Mononuclear cell (primary cell): Measurements from ENCODE around the gene PTPN13. TPM values are rescaled to one million over a fixed set of nuclear protein-coding genes. Genes with fewer than 3 reads are reported as not detected.

Experiments
- H3K27me3 ChIP-seq: 2 replicates; pipeline ENCODE4 v1.6.0; 2011; ENCODE audit warnings: low read length, control low read depth; ENCODE audit not compliant: insufficient read depth
- H3K4me1 ChIP-seq: 2 replicates; pipeline ENCODE4 v1.5.1; 2011; ENCODE audit warnings: mild to moderate bottlenecking, low read length, control low read depth; ENCODE audit not compliant: insufficient read depth
- H3K4me3 ChIP-seq: 2 replicates; pipeline ENCODE4 v1.5.1; 2011; ENCODE audit warnings: mild to moderate bottlenecking, low read length, moderate library complexity
- H3K9me3 ChIP-seq: 2 replicates; pipeline ENCODE4 v1.5.1; 2011; ENCODE audit warnings: low read depth, mild to moderate bottlenecking, control low read depth, low read length
- total RNA-seq: library from RNA; depleted of rRNA; stranded (reverse); fragments of >200 nt; gene quantifications from one replicate; pipeline ENCODE4 v1.2.3, GENCODE V29; 2012

The PTPN13 gene
- total RNA-seq, 1 donor = 2.2 TPM

DNA sequence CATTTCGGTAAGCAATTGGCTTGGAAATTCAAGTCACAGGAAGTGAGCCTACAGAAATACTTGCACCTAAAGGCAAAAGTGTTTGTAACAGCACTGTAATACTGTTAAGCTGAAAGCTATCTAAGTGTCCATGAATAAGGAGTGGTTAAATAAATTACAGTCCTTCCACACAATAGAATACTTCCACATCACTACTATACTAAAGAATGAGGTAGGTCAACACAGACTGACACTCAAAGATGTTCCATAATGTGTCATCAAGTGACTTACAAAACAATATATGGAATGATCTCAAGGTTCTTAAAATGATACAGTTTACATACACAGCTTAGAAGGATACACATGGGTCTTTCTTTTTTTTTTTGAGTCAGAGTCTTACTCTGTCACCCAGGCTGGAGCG is 228.0 kb downstream of the PTPN13 start:
- Histone ChIP-seq H3K27me3 (no peaks in the 10 kb centered on the region), H3K9me3 (no peaks in the 10 kb centered on the region), H3K4me1 (no peaks in the 10 kb centered on the region), H3K4me3 (no peak overlapping the region)

DNA sequence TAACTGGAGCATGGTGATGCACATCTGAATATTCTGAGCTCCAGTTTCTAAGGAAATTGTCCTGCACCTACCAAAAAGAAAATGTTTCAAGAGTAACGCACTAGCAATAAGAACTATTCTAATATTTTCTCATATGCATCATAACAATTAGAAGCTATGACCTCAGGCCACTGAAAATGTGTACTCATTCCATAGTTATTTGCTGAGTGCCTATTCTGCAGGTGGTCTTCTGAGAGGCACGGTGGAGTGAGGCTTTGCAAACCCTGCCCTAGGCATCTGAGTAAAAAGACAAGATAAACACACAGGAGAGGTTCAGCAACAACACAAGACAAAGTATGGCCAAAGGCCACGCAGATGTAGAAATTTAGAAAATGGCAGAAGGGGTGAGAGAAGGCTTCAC is 231.4 kb downstream of the PTPN13 start:
- H3K4me3 ChIP-seq = no peak overlapping the region
- no peaks in the 10 kb centered on the region for H3K9me3 ChIP-seq
- no peaks in the 10 kb centered on the region for H3K27me3 ChIP-seq
- no peaks in the 10 kb centered on the region for H3K4me1 ChIP-seq

DNA sequence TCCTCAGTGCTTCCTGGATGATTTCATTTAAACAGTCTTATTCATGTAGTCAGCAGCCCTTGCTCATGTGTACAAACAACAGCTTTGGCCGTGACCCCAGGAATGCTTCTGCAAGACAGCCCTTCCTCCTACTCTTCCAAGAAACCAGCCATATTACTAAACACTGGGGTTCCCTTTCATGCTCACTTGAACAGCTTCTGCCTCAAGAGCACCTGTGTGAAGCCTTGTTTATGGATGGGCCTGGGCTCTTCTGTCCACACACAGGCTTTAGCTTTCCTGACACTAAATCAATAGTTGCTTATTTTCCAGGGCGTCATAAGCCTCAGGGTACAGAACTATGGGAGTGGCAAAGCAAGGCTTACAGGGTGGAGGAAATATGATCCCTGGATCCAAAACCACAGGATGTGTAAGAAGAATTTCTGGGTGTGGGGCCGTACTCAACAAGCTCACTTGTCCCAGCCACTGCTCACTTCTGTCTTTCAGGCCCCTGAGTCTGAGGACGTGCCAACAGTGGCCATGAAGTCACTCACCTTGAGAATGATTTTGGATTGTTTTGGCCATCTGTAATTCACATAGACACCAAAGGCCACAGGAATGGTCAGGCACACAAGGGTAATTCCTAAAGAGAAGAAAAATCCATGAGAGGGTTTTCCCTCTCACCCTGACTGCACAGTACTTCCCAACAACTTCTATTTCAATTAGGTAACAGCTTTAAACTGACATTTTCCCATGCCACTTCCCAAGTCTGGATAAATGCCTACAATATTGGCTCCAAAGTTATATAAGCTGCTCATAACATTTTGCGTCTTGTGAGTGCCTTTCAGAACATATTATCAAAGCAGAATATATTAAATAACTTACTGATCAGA is 237.4 kb downstream of the PTPN13 start:
- no peak overlapping the region for H3K4me3 ChIP-seq
- no peaks in the 10 kb centered on the region for H3K9me3 ChIP-seq
- no peaks in the 10 kb centered on the region for H3K27me3 ChIP-seq
- H3K4me1 ChIP-seq = no peaks in the 10 kb centered on the region

DNA sequence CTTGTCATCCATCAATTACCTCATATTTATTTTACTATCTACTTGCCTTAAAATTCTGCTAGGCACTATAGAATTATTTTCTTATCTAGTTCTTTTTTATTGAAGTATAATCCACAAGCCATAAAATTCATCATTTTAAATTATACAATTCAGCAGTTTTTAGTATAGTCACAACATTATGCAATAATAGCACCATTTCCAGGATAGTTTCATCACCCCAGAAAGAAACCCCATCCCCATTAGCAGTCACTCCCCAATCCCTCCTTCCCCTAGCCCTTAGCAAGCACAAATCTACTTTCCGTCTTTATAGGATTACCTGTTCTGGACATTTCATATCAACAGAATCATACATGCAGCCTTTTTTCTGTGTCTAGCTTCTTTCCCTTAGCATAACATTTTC is 239.5 kb downstream of the PTPN13 start:
- no peaks in the 10 kb centered on the region for H3K4me1 ChIP-seq
- no peaks in the 10 kb centered on the region for H3K9me3 ChIP-seq
- H3K4me3 ChIP-seq = no peak overlapping the region
- H3K27me3 ChIP-seq = no peaks in the 10 kb centered on the region

DNA sequence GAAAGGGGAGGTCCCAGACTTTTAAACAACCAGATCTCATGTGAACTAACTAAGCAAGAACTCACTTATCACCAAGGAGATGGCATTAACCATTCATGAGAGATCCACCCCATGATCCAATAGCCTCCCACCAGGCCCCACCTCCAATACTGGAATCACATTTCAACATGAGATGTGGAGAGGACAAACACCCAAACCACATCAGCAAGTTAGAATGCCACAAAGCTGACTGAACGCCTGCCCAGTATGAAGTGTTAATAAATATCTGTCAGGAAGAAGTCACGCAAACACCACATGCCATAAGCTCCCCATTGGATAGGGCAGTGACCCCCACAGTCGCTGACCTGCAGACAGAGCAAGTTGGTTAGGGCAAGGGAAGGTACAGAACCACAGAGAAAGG is 240.8 kb downstream of the PTPN13 start:
- no peaks in the 10 kb centered on the region for H3K9me3 ChIP-seq
- no peaks in the 10 kb centered on the region for H3K27me3 ChIP-seq
- H3K4me3 ChIP-seq = no peak overlapping the region
- H3K4me1 ChIP-seq = no peaks in the 10 kb centered on the region

DNA sequence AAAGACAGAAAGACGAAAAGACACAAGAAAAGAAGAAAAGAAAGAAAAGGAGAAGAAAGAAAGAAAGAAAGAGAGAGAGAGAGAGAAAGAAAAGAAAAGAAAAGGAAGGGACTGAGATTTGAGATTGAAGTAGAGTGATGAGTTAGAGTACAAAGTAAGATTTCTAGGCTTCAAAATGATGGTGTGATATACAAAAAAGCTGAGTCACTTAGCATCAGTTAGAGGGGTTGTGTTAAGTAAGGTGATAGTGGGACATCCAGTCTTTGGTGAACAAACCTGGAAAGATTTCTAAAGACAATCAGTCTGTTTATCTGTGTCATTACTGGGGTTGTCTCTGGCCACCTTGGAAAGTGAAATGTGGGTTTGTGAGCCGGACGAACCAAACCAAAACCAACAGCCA is 241.6 kb downstream of the PTPN13 start:
- Histone ChIP-seq H3K9me3 (no peaks in the 10 kb centered on the region), H3K4me3 (no peak overlapping the region), H3K27me3 (no peaks in the 10 kb centered on the region), H3K4me1 (no peaks in the 10 kb centered on the region)

DNA sequence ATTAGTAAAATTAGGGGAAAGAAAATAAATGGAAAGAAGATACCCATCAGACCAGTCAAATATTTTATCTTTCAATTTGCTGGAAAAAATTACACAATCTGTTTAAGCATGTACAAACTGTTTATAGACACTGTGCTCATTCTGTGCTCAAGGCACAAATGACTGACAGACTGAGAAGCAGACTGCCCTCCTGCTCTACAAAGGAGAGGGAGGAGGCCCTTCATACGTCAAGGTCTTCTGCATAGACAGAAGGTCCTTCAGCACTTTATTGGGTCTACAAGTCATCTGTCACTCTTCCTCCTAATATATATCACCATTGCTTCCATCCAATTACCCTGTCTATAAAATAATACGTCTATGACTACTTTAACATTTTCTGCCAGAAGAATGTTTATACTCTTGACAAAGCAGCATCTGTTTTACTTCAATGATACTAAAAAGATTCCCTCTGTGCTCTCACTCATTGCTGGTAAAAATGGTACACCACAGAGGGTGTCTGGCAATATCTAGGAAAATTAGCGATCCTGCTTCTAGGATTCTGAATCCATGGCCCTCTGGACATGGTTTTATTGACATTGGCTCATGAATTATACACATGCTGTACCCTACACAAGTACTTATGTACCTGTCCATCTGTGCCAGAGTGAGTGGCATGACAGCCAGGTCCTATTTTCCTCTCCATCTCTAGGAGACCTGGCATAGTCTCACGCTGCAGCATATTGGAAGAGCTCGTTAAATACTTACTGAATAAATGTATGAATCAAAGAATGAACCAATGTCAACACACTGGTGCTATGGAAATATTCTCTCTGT is 243.8 kb downstream of the PTPN13 start:
- H3K4me1 ChIP-seq = no peaks in the 10 kb centered on the region
- no peak overlapping the region for H3K4me3 ChIP-seq
- no peaks in the 10 kb centered on the region for H3K27me3 ChIP-seq
- H3K9me3 ChIP-seq = no peaks in the 10 kb centered on the region

DNA sequence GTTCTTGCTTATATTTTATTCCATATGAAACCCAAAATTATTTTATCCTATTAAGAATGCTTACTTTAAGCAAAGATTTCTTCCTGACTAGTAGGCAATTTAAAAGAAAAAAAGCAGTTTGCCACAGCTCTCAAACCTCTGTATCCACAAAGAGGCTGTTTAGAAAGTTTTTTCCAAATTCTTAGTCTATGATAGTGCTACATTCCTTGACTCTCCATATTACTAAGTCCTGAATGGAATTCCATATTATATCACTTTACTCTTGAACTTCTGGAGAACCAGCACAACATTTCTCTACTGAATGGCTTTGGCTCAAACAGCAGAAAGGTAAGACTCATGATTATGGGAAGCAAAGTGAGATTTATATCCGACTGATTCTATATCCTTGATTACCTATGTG is 246.7 kb downstream of the PTPN13 start:
- H3K4me1 ChIP-seq = no peaks in the 10 kb centered on the region
- no peaks in the 10 kb centered on the region for H3K9me3 ChIP-seq
- no peak overlapping the region for H3K4me3 ChIP-seq

DNA sequence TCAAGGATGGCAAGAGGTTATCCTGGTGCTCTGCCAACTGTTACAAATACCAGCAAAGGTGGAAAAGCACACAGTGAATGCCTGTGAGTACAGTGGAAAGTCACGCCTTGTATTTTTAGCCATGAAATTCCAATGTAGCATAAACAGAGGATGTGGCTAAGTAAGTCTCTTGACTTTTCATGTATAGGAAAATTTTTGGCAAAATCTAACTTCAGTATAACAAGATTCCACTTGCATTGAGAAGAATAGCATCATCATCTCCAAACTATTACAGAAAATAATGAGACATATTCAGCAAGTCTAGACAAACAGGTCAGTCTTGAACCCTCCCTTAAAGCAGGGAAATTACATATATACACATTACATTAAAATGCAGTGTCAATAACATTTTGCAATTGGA is 247.2 kb downstream of the PTPN13 start:
- Histone ChIP-seq H3K9me3 (no peaks in the 10 kb centered on the region), H3K4me3 (no peak overlapping the region), H3K27me3 (no peaks in the 10 kb centered on the region), H3K4me1 (no peaks in the 10 kb centered on the region)

More for the DNA sequence above, 246.7 kb downstream of the PTPN13 start:
- no peaks in the 10 kb centered on the region for H3K27me3 ChIP-seq

DNA sequence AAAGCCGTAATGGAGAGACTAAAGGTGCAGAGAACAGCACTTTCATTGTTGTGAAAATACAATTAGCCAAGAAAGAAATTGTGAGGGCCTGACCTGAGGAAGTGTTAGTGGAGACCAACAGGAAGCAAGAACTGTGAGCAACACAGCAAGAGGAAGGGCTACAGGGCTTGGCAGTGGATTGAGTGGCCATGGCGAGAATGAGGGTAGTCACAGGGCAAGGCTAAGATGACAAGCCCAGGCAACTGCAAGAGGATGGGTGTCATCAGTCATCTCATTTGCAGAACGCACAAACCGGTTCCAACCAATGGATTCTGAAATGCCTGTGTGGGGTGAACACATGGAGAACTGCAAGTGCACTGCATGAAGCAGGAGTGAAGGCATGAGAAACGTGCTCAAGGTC is 251.5 kb downstream of the PTPN13 start:
- Histone ChIP-seq H3K27me3 (no peaks in the 10 kb centered on the region), H3K4me3 (no peak overlapping the region), H3K9me3 (no peaks in the 10 kb centered on the region), H3K4me1 (no peaks in the 10 kb centered on the region)

DNA sequence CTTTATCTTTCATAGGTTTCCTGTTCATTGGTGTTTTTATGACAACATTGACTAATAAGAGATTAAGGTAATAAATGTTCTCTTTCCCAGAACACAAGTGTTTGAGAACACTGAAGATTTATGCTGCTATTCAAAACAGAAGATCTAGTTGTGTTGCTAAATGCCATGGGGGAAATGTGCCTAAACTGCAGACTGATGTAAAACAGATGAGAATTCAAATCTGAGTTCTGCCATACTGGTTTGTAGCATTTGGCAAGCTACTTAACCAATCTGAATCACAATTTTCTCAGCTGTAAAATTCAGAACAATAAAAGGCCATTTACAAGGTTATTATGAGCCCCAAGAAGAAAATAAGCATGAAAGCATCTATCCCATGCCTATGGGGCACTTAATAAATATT is 252.8 kb downstream of the PTPN13 start:
- Histone ChIP-seq H3K9me3 (no peaks in the 10 kb centered on the region), H3K4me3 (no peak overlapping the region), H3K27me3 (no peaks in the 10 kb centered on the region), H3K4me1 (no peaks in the 10 kb centered on the region)

DNA sequence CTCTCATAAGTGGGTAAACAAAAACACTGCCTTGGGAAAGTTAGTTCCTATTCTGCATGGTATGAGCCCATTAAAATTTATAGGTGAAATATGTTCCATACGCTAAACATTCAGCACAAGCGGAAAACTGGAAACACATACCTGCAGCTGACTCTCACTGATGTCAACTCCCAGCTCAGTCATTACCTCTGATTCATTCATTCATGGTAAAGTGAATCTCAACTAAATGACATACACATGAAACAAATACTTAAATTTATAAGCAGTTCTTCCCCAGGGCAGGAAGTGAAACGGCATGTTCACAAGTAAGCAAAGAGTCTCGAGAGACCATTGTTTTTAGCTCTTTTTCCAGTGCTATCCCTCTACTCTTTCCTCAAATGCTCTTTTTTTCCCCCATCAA is 253.5 kb downstream of the PTPN13 start:
- H3K27me3 ChIP-seq = no peaks in the 10 kb centered on the region
- no peaks in the 10 kb centered on the region for H3K9me3 ChIP-seq
- no peak overlapping the region for H3K4me3 ChIP-seq
- no peaks in the 10 kb centered on the region for H3K4me1 ChIP-seq

DNA sequence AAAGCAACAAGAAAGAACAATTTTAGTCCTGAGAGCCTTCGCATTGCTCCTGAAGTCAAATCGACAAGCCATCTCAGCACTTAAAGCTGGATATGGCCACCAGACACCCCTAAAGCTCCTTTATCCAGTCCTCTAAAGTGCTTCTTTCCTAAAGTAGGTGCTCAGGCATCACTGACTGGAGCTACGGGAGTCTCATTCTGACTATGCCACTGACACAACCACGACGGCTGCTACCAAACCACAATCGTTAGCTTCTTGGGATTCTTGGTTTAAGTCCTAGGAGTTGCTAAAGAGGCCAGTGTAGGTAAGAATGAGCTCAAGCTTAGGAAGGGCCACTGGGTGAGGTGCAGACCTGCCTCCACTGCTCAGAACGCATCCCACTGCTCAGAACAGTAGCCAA is 254.0 kb downstream of the PTPN13 start:
- Histone ChIP-seq H3K27me3 (no peaks in the 10 kb centered on the region), H3K4me3 (no peak overlapping the region), H3K9me3 (no peaks in the 10 kb centered on the region), H3K4me1 (no peaks in the 10 kb centered on the region)

DNA sequence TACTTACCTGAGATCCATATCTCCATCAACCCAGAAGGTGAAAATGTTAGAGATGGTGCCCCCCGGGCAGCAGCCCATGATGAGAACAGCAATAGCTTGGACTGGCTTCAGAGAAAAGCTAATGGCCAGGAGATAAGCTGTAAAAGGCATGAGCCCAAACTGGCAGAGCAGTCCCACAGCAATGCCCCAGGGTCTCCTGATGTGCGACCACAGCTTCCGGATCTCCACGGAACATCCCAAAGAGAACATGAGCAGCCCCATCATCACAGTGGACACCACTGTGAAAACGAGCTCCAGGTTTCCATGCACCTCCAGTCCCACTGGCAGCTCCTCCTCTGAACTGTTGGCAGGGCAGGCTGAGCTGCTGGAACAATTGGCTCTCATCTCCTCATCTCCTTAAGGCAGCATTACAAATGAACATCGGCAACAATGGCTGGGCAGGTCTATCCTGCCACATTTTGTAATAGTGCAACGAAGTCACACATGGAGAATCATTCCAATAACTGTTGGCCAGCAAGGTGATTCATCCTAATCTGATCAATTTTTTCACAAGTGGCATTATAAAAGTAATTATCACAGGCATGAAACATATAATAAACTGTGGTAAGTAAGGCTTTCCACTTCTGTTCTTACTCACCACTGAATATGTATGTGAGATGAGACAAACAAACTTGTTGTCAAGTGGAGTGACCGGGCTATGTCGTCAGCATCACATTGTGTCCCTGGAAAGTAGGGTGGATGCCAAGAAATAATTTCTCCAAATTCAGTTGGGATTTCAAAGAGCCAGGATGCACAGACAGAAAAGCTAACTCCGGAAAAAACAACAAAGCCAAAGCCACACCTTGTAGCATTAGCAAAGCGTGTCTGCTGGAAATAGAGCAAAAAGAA is 254.9 kb downstream of the PTPN13 start, which contains the start of gene SLC10A6:
Gene SLC10A6 (minus strand): TSS at position 653 of the 888 bp plus-strand sequence. CDS start 269 bp downstream, at position 384.
- no peak within 1 kb of the TSS for H3K4me3 ChIP-seq
- no peaks in the 10 kb centered on the region for H3K4me1 ChIP-seq
- no peaks in the 10 kb centered on the region for H3K27me3 ChIP-seq
- H3K9me3 ChIP-seq = no peaks in the 10 kb centered on the region

DNA sequence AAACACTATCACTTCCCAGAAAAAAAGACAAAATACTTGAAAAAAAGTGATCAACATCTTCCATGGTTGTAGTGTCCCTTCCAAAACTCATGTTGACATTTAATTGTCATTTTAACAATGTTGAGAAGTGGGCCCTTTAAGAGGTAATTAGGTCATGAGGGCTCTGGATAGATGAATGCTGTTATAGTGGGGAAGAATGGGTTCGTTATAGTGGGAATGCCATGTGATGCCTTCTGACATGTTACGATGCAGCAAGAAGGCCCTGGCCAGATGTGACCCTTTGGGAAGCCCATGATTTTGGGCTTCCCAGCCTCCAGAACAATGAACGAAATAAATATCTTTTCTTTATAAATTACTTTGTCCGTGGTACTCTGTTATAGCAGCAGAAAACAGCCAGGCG is 259.1 kb downstream of the PTPN13 start:
- Histone ChIP-seq H3K4me1 (no peaks in the 10 kb centered on the region), H3K27me3 (no peaks in the 10 kb centered on the region), H3K9me3 (no peaks in the 10 kb centered on the region), H3K4me3 (no peak overlapping the region)
